Measurements from ENCODE around the gene HNRNPH1.

GRCh38 chr5:179619776-179620175, 3.7 kb downstream of the HNRNPH1 start:
- TF ChIP-seq, protein P1, sequence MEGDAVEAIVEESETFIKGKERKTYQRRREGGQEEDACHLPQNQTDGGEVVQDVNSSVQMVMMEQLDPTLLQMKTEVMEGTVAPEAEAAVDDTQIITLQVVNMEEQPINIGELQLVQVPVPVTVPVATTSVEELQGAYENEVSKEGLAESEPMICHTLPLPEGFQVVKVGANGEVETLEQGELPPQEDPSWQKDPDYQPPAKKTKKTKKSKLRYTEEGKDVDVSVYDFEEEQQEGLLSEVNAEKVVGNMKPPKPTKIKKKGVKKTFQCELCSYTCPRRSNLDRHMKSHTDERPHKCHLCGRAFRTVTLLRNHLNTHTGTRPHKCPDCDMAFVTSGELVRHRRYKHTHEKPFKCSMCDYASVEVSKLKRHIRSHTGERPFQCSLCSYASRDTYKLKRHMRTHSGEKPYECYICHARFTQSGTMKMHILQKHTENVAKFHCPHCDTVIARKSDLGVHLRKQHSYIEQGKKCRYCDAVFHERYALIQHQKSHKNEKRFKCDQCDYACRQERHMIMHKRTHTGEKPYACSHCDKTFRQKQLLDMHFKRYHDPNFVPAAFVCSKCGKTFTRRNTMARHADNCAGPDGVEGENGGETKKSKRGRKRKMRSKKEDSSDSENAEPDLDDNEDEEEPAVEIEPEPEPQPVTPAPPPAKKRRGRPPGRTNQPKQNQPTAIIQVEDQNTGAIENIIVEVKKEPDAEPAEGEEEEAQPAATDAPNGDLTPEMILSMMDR (conservative IDR thresholded peaks at IDR 0.05; ENCODE audit: low read length): no peak
- TF ChIP-seq EZH2phosphoT487 (IDR thresholded peaks at IDR 0.05; ENCODE audit: borderline replicate concordance): no peak

Measured in Loucy (cell line).